BJ (cell line): ENCODE data around the gene MNX1. TPM values are rescaled to one million over a fixed set of nuclear protein-coding genes. Genes with fewer than 3 reads are reported as not detected.

Experiments used
- CTCF ChIA-PET: fragments of 350-600 bp; formaldehyde crosslinking; extraction: SDS; loops from one replicate; lab custom pipeline; 2021; ENCODE audit warnings: antibody characterized with exemption, inconsistent platforms; lab: Yijun Ruan, JAX
- POLR2A ChIA-PET: fragments of 300-600 bp; sonication (Branson Sonifier 250); formaldehyde crosslinking; extraction: SDS; loops from one replicate; lab custom pipeline; 2021; ENCODE audit warnings: antibody characterized with exemption; lab: Charles Lee
- DNase-seq: peaks from one replicate; pipeline ENCODE4 v3.0.0-alpha.2; 2011; ENCODE audit warnings: low read depth
- H3K27me3 ChIP-seq: 2 replicates; pipeline ENCODE4 v1.6.0; 2011; ENCODE audit warnings: low read length; ENCODE audit not compliant: control insufficient read depth, insufficient read depth
- H3K36me3 ChIP-seq: 2 replicates; pipeline ENCODE4 v1.5.1; 2011; ENCODE audit warnings: low read length; ENCODE audit not compliant: control insufficient read depth, insufficient read depth
- H3K4me3 ChIP-seq: 2 replicates; pipeline ENCODE4 v1.5.1; 2011; ENCODE audit warnings: low read depth, mild to moderate bottlenecking, control low read depth, low read length
- polyA plus RNA-seq: library from polyadenylated mRNA; depleted of rRNA; stranded (reverse); fragments of >200 nt; gene quantifications from 2 replicates; pipeline ENCODE4 v1.2.3, GENCODE V29; 2011
- TF ChIP-seq, protein P1 (sequence below): IDR thresholded peaks from 2 replicates; pipeline ENCODE4 v1.5.1; 2011; ENCODE audit warnings: low read depth, mild to moderate bottlenecking, control low read depth, inconsistent platforms, low read length, moderate library complexity; ENCODE audit not compliant: insufficient read depth

MNX1 gene
- polyA plus RNA-seq, 1 experiment, result not detected

DNA sequence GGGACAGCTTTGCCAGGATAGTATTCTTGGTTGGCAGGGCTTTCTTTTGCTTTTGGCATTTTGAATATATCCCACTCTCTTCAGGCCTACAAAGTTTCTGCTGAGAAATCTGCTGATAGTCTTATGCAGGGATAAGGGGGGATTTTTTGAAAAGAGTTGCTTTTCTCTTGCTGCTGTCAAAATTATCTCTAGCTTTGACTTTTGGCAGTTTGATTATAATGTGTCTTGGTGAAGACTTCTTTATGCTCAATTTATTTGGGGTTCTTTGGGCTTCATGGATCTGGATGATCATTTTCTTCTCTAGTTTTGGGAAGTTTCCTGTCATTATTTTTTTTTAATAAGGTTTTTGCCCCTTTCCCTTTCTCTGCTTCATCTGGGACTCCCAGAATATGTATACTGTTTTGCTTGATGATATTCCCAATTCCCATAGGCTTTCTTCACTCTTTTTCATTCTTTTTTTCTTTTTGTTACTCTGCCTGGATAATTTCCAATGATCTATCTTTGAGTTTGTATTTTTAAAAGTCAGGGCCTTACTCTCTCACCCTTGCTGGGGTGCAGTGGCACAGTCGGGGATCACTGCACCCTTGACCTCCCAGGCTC is 31.4 kb downstream of the MNX1 start:
- no peaks in the 10 kb centered on the region for H3K27me3 ChIP-seq
- H3K36me3 ChIP-seq, result no peaks in the 10 kb centered on the region
- POLR2A ChIA-PET, result no interaction called here
- no peak overlapping the region for H3K4me3 ChIP-seq
- TF ChIP-seq, protein P1, sequence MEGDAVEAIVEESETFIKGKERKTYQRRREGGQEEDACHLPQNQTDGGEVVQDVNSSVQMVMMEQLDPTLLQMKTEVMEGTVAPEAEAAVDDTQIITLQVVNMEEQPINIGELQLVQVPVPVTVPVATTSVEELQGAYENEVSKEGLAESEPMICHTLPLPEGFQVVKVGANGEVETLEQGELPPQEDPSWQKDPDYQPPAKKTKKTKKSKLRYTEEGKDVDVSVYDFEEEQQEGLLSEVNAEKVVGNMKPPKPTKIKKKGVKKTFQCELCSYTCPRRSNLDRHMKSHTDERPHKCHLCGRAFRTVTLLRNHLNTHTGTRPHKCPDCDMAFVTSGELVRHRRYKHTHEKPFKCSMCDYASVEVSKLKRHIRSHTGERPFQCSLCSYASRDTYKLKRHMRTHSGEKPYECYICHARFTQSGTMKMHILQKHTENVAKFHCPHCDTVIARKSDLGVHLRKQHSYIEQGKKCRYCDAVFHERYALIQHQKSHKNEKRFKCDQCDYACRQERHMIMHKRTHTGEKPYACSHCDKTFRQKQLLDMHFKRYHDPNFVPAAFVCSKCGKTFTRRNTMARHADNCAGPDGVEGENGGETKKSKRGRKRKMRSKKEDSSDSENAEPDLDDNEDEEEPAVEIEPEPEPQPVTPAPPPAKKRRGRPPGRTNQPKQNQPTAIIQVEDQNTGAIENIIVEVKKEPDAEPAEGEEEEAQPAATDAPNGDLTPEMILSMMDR, result no peak
- CTCF ChIA-PET, result interaction anchor here (1.4 to 3.7 kb wide), 2 partner anchors 10 to 18 kb away, joined by 4 to 11 read pairs; no protein-coding TSS in a partner anchor
- DNase-seq, result no peak

DNA sequence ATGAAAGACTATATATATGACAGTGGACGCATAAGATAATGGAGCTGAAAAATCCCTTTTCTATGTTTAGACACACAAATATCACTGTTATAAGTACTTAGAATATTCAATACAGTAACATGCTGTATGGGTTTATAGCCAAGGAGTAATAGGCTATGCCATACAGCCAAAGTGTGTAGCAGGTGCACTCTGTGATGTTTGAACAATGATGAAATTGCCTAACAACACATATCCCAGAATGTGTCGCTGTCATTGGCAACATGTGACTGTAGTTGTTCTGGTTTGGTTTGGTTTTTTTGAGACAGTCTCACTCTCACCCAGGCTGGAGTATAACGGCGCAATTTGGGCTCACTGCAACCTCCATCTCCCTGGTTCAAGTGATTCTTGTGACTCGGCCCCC is 34.8 kb downstream of the MNX1 start:
- ChIA-PET CTCF (no interaction called here), POLR2A (no interaction called here)
- no peak for DNase-seq
- no peaks in the 10 kb centered on the region for H3K27me3 ChIP-seq
- TF ChIP-seq, protein P1, result no peak
- no peak overlapping the region for H3K4me3 ChIP-seq
- H3K36me3 ChIP-seq, result peaks cover 2% of the 10 kb centered on the region

DNA sequence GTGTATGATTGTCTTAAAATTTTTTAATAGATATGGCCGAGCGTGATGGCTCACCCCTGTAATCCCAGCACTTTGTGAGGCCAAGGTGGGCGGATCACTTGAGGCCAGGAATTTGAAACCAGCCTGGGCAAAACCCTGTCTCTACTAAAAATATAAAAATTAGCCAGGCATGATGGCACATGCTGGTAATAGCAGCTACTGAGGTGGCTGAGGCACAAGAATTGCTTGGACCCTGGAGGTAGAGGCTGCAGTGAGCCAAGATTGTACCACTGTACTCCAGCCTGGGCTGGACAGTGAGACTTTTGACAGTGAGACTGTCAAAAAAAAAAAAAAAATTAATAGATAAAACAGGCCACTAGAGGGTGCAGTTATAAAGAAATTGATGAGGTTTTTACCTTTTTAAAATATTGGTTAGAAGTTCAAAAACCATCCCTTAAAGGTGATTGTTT is 40.5 kb downstream of the MNX1 start:
- DNase-seq, result no peak
- H3K27me3 ChIP-seq, result no peaks in the 10 kb centered on the region
- H3K4me3 ChIP-seq, result no peak overlapping the region
- CTCF ChIA-PET, result interaction anchor here (0.6 to 3.4 kb wide), 14 partner anchors 9 to 369 kb away, joined by 3 to 12 read pairs (median 4); partner anchors contain the start of gene NOM1
- H3K36me3 ChIP-seq, result peaks cover 12% of the 10 kb centered on the region
- TF ChIP-seq, protein P1, result peak; percentile 25
- POLR2A ChIA-PET, result no interaction called here

DNA sequence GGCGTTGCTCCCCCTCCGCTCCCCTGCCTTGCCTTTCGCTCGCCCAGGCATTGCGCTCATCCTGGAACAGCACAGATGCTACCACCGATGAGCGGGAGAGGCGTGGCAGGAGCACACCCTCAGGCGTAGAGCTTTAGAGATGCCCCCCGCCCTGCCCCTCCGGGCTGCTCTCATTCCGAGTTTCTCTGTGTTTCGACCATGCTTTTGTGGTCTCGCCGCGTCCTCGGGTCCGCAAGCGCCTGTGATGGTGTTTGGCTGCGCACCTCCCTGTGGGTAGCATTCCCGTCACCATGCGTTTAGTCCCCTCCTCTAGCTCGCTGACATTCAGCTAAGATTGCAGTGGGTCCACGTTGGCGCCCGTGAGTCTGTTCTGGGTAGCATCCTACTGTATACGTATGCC is 42.3 kb downstream of the MNX1 start:
- CTCF ChIA-PET, result interaction anchor here (0.6 to 3.4 kb wide), 7 partner anchors 10 to 428 kb away, joined by 3 to 12 read pairs (median 3); no protein-coding TSS in a partner anchor

DNA sequence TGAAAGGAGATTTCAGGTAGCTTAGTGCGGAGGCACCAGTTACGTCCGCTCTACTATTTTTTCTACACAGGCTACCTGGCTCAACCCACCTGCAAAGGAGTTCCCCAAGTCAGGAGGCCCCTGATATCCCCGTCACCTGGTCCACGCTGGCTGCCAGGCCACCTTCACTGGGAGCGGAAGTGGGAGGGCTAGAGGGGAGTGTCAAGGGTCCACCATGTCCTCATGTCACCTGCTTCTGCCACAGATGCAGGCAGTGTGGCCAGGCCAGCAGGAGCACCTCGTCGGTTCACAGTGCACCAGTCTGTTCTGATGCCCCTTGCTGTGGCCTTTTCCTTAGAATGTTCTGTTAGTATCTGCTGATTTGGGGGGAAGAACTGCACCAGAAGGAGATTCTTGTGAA is 44.1 kb downstream of the MNX1 start:
- Histone ChIP-seq H3K36me3 (peaks cover 25% of the 10 kb centered on the region), H3K4me3 (no peak overlapping the region), H3K27me3 (no peaks in the 10 kb centered on the region)
- no peak for DNase-seq
- ChIA-PET CTCF (interaction anchor here (1.0 to 3.4 kb wide), 3 partner anchors 8 to 306 kb away, joined by 4 to 12 read pairs (median 5); partner anchors contain the start of gene NOM1), POLR2A (no interaction called here)
- TF ChIP-seq, protein P1, result no peak

More for the DNA sequence above, 42.3 kb downstream of the MNX1 start:
- TF ChIP-seq, protein P1, result no peak
- H3K27me3 ChIP-seq, result no peaks in the 10 kb centered on the region
- DNase-seq, result no peak
- peaks cover 17% of the 10 kb centered on the region for H3K36me3 ChIP-seq
- POLR2A ChIA-PET, result no interaction called here
- H3K4me3 ChIP-seq, result no peak overlapping the region
